CD14-positive monocyte (primary cell): Measurements from ENCODE around the gene SAAL1. TPM values are rescaled to one million over a fixed set of nuclear protein-coding genes. Genes with fewer than 3 reads are reported as not detected.
A peak's percentile ranks its signal among the peaks of the same experiment; 100 is the strongest.

Source experiments
- DNase-seq, 3 donors: peaks; one replicate each; pipeline ENCODE4 v3.0.0-alpha.2; 2011 to 2022
- H2AFZ ChIP-seq: 2 replicates; pipeline ENCODE4 v1.6.0; 2012; ENCODE audit warnings: mild to moderate bottlenecking, low read depth, low read length, inconsistent platforms; ENCODE audit not compliant: insufficient read depth, poor library complexity, severe bottlenecking
- H3K27ac ChIP-seq, 2 donors: 1 replicate in 1 of 2; 2 replicates in 1 of 2; pipeline ENCODE4 v1.5.1; 2012 to 2013; ENCODE audit warnings: low read length in 2 of 2, control low read depth in 1 of 2, inconsistent platforms in 1 of 2, low read depth in 1 of 2, mild to moderate bottlenecking in 1 of 2
- H3K27me3 ChIP-seq, 2 donors: one replicate each; pipeline versions ENCODE4 v1.6.0 to v1.6.1; 2011 to 2013; ENCODE audit warnings: low read length in 2 of 2; ENCODE audit not compliant: control insufficient read depth in 2 of 2, insufficient read depth in 2 of 2
- H3K36me3 ChIP-seq, 2 donors: replicated peaks in 1 of 2; 1 replicate in 1 of 2; 2 replicates in 1 of 2; pipeline versions ENCODE4 v1.5.1 to v1.6.1; 2012 to 2013; ENCODE audit warnings: low read length in 2 of 2, control low read depth in 1 of 2, inconsistent platforms in 1 of 2, mild to moderate bottlenecking in 1 of 2; ENCODE audit not compliant: insufficient read depth in 2 of 2, control insufficient read depth in 1 of 2
- H3K4me1 ChIP-seq, 2 donors: 1 replicate in 1 of 2; 2 replicates in 1 of 2; pipeline versions ENCODE4 v1.5.1 to v1.6.1; 2012 to 2013; ENCODE audit warnings: low read length in 2 of 2, control low read depth in 1 of 2, inconsistent platforms in 1 of 2, mild to moderate bottlenecking in 1 of 2, moderate library complexity in 1 of 2; ENCODE audit not compliant: insufficient read depth in 2 of 2, control insufficient read depth in 1 of 2
- H3K4me2 ChIP-seq: replicated peaks from 2 replicates; pipeline ENCODE3; 2012; ENCODE audit warnings: low read length, moderate library complexity, mild to moderate bottlenecking; ENCODE audit not compliant: poor library complexity, severe bottlenecking; ENCODE audit errors: extremely low read depth
- H3K4me3 ChIP-seq, 3 experiments: fragments of 200-600 bp in 1 of 3; sonication (generic) in 1 of 3; replicated peaks in 1 of 3; 1 replicate in 2 of 3; 2 replicates in 1 of 3; pipeline ENCODE4 v1.5.1; 2011 to 2013; ENCODE audit warnings: low read length in 3 of 3, mild to moderate bottlenecking in 3 of 3, control low read depth in 2 of 3, low read depth in 2 of 3, inconsistent platforms in 1 of 3, moderate library complexity in 1 of 3
- H3K79me2 ChIP-seq: 2 replicates; pipeline ENCODE4 v1.6.0; 2012; ENCODE audit warnings: mild to moderate bottlenecking, control low read depth, inconsistent platforms, low read length, moderate library complexity; ENCODE audit not compliant: insufficient read depth
- H3K9ac ChIP-seq: 2 replicates; pipeline ENCODE4 v1.6.0; 2017; ENCODE audit warnings: low read length, mild to moderate bottlenecking; ENCODE audit not compliant: insufficient read depth, poor library complexity, severe bottlenecking
- H3K9me3 ChIP-seq, 2 donors: replicated peaks in 1 of 2; 1 replicate in 1 of 2; 2 replicates in 1 of 2; pipeline versions ENCODE4 v1.5.1 to v1.6.1; 2012 to 2013; ENCODE audit warnings: low read length in 2 of 2, control low read depth in 1 of 2; ENCODE audit not compliant: control insufficient read depth in 1 of 2, insufficient read depth in 1 of 2
- H4K20me1 ChIP-seq: 2 replicates; pipeline ENCODE4 v1.6.0; 2012; ENCODE audit warnings: mild to moderate bottlenecking, low read length, control low read depth, moderate library complexity; ENCODE audit not compliant: insufficient read depth
- H3K27ac Mint-ChIP-seq, 7 donors: one replicate each; pipeline ENCODE4 v1.8.0; 2020; ENCODE audit warnings: mild to moderate bottlenecking in 7 of 7, mixed read lengths in 7 of 7, moderate library complexity in 6 of 7, inconsistent platforms in 2 of 7
- H3K27me3 Mint-ChIP-seq, 3 donors: one replicate each; pipeline ENCODE4 v1.8.0; 2021 to 2022; ENCODE audit warnings: low read depth in 3 of 3, mild to moderate bottlenecking in 3 of 3, mixed read lengths in 3 of 3, moderate library complexity in 3 of 3, inconsistent platforms in 1 of 3
- H3K36me3 Mint-ChIP-seq, 2 donors: one replicate each; pipeline ENCODE4 v1.8.0; 2020; ENCODE audit warnings: mixed read lengths in 2 of 2, inconsistent platforms in 1 of 2, mild to moderate bottlenecking in 1 of 2
- H3K4me1 Mint-ChIP-seq: one replicate; pipeline ENCODE4 v1.8.0; 2020; ENCODE audit warnings: mild to moderate bottlenecking, mixed read lengths
- H3K4me3 Mint-ChIP-seq, 2 donors: one replicate each; pipeline ENCODE4 v1.8.0; 2020; ENCODE audit warnings: mild to moderate bottlenecking in 2 of 2, mixed read lengths in 2 of 2, moderate library complexity in 1 of 2
- H3K9me3 Mint-ChIP-seq, 7 donors: one replicate each; pipeline ENCODE4 v1.8.0; 2020 to 2022; ENCODE audit warnings: mixed read lengths in 7 of 7, mild to moderate bottlenecking in 6 of 7, moderate library complexity in 6 of 7, inconsistent platforms in 2 of 7
- CTCF ChIP-seq: fragments of 200-600 bp; IDR thresholded peaks from one replicate; pipeline ENCODE4 v1.8.0; 2022; ENCODE audit warnings: antibody characterized with exemption, mild to moderate bottlenecking
- WGBS: methylation state at CpG from one replicate; pipeline ENCODE4 v1.1.5; 2013; ENCODE audit warnings: missing lambda C conversion rate; ENCODE audit not compliant: insufficient coverage; 5-methylcytosine and 5-hydroxymethylcytosine counted together
- intact Hi-C, 2 donors: fragments of 100-400 bp; cut with micrococcal nuclease; formaldehyde crosslinking; loops; one replicate each; pipeline versions ENCODE4 v1.15.0 to v1.15.1; 2023
- polyA minus RNA-seq: library from RNA; depleted of rRNA, polyadenylated mRNA; stranded (reverse); fragments of >200 nt; gene quantifications from 2 replicates; pipeline ENCODE4 v1.2.3, GENCODE V29; 2012
- polyA plus RNA-seq, 3 donors: library from polyadenylated mRNA; depleted of rRNA in 1 of 3; unstranded in 2 of 3; stranded (reverse) in 1 of 3; fragments of 300-500 nt in 2 of 3; fragments of >200 nt in 1 of 3; fragmentation: Illumina TruSeq in 2 of 3; gene quantifications; 1 replicate in 2 of 3; 2 replicates in 1 of 3; pipeline ENCODE4 v1.2.3, GENCODE V29; 2012 to 2021
- total RNA-seq, 12 experiments: library from RNA in 1 of 12; stranded (reverse) in 1 of 12; fragments of 120-200 nt in 1 of 12; gene quantifications; one replicate each; pipeline ENCODE4 v1.2.4 and lab custom pipeline; 2013 to 2026; ENCODE audit warnings: mixed read lengths in 6 of 12, inconsistent platforms in 1 of 12

Gene SAAL1, protein sequence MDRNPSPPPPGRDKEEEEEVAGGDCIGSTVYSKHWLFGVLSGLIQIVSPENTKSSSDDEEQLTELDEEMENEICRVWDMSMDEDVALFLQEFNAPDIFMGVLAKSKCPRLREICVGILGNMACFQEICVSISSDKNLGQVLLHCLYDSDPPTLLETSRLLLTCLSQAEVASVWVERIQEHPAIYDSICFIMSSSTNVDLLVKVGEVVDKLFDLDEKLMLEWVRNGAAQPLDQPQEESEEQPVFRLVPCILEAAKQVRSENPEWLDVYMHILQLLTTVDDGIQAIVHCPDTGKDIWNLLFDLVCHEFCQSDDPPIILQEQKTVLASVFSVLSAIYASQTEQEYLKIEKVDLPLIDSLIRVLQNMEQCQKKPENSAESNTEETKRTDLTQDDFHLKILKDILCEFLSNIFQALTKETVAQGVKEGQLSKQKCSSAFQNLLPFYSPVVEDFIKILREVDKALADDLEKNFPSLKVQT
- 9.7 TPM for total RNA-seq (2013)
- 10 to 100 TPM in 1 of 3 donors, 1 to 10 TPM in 2; 6.4 to 10.2 (median 7.6) TPM for polyA plus RNA-seq
- polyA minus RNA-seq = 2.9 and 3.6 TPM in 2 replicates
- 1.3 to 6.4 (median 5.4) reads per million in 11 experiments for total RNA-seq (lab: John Stamatoyannopoulos, UW)

DNA sequence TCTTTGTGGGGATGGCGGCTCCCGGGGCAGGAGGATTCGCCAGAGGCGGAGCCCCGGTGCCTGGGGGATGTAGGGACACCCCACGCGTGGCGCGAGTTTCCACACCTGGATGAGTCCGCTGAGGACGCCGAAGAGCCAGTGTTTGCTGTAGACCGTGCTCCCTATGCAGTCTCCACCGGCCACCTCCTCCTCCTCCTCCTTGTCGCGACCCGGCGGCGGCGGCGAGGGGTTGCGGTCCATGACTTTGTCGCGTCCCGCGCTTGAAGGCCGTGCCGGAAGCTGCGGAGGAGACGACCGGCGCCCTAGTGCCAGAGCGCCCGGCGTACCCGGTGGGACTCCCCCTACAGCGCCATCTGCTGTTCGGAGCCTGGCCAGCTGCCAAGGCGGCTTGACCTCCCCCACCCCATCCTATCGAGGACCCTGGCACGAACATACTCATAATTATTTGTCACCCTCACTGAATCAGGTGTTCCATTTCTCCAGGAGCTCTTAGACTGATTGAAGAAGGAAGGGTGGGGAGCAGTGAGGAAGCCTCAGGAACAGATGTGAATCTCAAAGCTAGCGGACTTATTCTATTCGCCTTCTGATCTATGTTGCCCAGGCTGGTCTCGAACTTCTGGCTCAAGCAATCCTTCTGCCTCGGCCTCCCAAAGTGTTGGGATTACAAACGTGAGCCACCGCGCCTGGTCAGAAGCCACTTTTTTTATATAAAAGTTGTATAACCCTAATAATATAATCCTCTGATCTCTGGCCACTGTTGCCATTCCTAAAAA, at the start of gene SAAL1:
TSS of gene SAAL1 (minus strand) at position 281 of the 773 bp plus-strand sequence. CDS start at position 240, 41 bp downstream.
- Histone ChIP-seq H4K20me1 (no peaks in the 10 kb centered on the region), H3K4me1 (peaks cover 13% of the 10 kb centered on the region in 2 donors), H3K9me3 (no peaks in the 10 kb centered on the region), H3K4me2 (peak within 1 kb of the TSS; percentile 88), H3K36me3 (peaks cover 15 to 25% of the 10 kb centered on the region in 2 donors), H3K27ac (peak within 1 kb of the TSS in 1 of 2 donors; percentile 64), H2AFZ (peak within 1 kb of the TSS; percentile 97), H3K27me3 (peaks cover 2 to 3% of the 10 kb centered on the region in 2 donors), H3K79me2 (peaks cover 20% of the 10 kb centered on the region), H3K4me3 (peak within 1 kb of the TSS; percentile 69 to 99 (median 94)), H3K9ac (peak within 1 kb of the TSS; percentile 84)
- peaks cover 0 to 5% (median 0%) of the 10 kb centered on the region in 7 donors for H3K9me3 Mint-ChIP-seq
- intact Hi-C loops = loop anchor here in 1 of 2 donors (10.0 kb wide), 1 partner anchor 91 kb away; the partner anchor contains the start of gene SERGEF
- H3K27me3 Mint-ChIP-seq = peaks cover 3 to 19% (median 11%) of the 10 kb centered on the region in 3 donors
- WGBS = 4% methylated on average over 39 of the region's 48 CpGs
- H3K4me1 Mint-ChIP-seq = peaks cover 24% of the 10 kb centered on the region
- peak; percentile 89 for TF ChIP-seq CTCF
- DNase-seq = peak; percentile 70 to 80 (median 77)
- peaks cover 23 to 24% of the 10 kb centered on the region in 2 donors for H3K36me3 Mint-ChIP-seq
- H3K4me3 Mint-ChIP-seq = peak within 1 kb of the TSS; percentile 90 to 94
- H3K27ac Mint-ChIP-seq = peak within 1 kb of the TSS in 5 of 7 donors; percentile 7 to 80 (median 77)

DNA sequence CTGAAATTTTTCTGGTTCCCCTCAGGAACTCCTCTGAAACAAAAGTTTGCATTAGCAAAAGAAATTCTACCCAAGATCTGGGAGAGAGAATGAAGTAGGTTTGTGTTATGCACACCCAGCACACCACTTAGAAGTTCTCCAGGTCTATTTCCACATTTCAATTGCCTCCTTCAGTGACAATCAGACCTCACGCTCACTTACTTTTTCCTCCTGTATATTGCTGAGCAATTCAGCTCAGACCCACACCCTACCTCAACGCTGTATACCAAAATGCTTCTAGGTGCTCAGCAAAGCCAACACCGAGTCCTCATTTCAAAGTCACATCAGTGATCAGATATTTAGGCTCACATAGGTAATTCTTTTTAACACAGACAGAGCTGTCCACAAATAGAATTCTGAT, 45.7 kb upstream of the SAAL1 start:
- no peaks in the 10 kb centered on the region for H3K36me3 Mint-ChIP-seq
- H3K27ac ChIP-seq = no peak overlapping the region
- 91% methylated on average over 2 of the region's 3 CpGs for WGBS
- H3K9me3 Mint-ChIP-seq = peaks cover 0 to 5% (median 0%) of the 10 kb centered on the region in 7 donors
- no peaks in the 10 kb centered on the region for H3K4me1 ChIP-seq
- no peaks in the 10 kb centered on the region for H3K79me2 ChIP-seq
- H3K4me2 ChIP-seq = no peak overlapping the region
- intact Hi-C loops = no loop called here
- H3K27me3 Mint-ChIP-seq = peaks cover 2 to 20% (median 19%) of the 10 kb centered on the region in 3 donors
- H2AFZ ChIP-seq = no peak overlapping the region
- no peak for DNase-seq
- H3K9ac ChIP-seq = no peak overlapping the region
- H3K9me3 ChIP-seq = no peaks in the 10 kb centered on the region
- no peak overlapping the region for H3K4me3 Mint-ChIP-seq
- H3K27me3 ChIP-seq = peaks cover 0 to 2% of the 10 kb centered on the region in 2 donors
- H3K4me3 ChIP-seq = no peak overlapping the region
- TF ChIP-seq CTCF = no peak
- H3K36me3 ChIP-seq = no peaks in the 10 kb centered on the region
- peak overlapping the region in 1 of 7 donors; percentile 66 for H3K27ac Mint-ChIP-seq
- H3K4me1 Mint-ChIP-seq = no peaks in the 10 kb centered on the region
- H4K20me1 ChIP-seq = no peaks in the 10 kb centered on the region
